Esophagus muscularis mucosa (tissue), 2 donors: ENCODE results near the gene BRD1.

Experiments used
- EP300 ChIP-seq: sonication (generic); formaldehyde crosslinking; IDR thresholded peaks from one replicate; pipeline ENCODE4 v1.6.1; 2017; ENCODE audit warnings: antibody characterized with exemption
- POLR2A ChIP-seq: fragments of 450-650 bp; IDR thresholded peaks from one replicate; pipeline ENCODE4 v1.6.1; 2017; ENCODE audit warnings: antibody characterized with exemption, moderate library complexity, mild to moderate bottlenecking, low read depth

GRCh38 chr22:49738006-49738405 lies 89.7 kb downstream of the BRD1 start:
- TF ChIP-seq EP300 = no peak
- no peak for TF ChIP-seq POLR2A
